WTC11 (cell line): ENCODE data around the gene GLRA3. TPM values are rescaled to one million over a fixed set of nuclear protein-coding genes. Genes with fewer than 3 reads are reported as not detected.

Experiments
- ATAC-seq: fragments of 200-7000 bp; cut with Tn5 transposase; 2 replicates; pipeline ENCODE4 v1.10.0; 2021; ENCODE audit warnings: mild to moderate bottlenecking, moderate library complexity
- CTCF ChIA-PET: fragments of 300-600 bp; sonication (Branson Sonifier 250); formaldehyde crosslinking; loops from one replicate; lab custom pipeline; 2021; ENCODE audit warnings: antibody characterized with exemption; lab: Charles Lee
- POLR2A ChIA-PET: fragments of 350-600 bp; sonication (Branson Sonifier 250); formaldehyde crosslinking; loops from one replicate; lab custom pipeline; 2021; ENCODE audit warnings: antibody characterized with exemption; lab: Charles Lee
- DNase-seq: peaks from one replicate; pipeline ENCODE4 v3.0.0; 2021; ENCODE audit warnings: low spot score
- H3K27ac Mint-ChIP-seq: 2 replicates; pipeline ENCODE4 v1.8.0; 2021; ENCODE audit warnings: mixed read lengths
- H3K27me3 Mint-ChIP-seq: 2 replicates; pipeline ENCODE4 v1.8.0; 2021; ENCODE audit warnings: low read depth, mild to moderate bottlenecking, moderate library complexity, mixed read lengths
- H3K36me3 Mint-ChIP-seq: 2 replicates; pipeline ENCODE4 v1.8.0; 2021; ENCODE audit warnings: mixed read lengths
- H3K4me1 Mint-ChIP-seq: 2 replicates; pipeline ENCODE4 v1.8.0; 2022; ENCODE audit warnings: mixed read lengths
- H3K4me3 Mint-ChIP-seq: 2 replicates; pipeline ENCODE4 v1.8.0; 2021; ENCODE audit warnings: mild to moderate bottlenecking, moderate library complexity, mixed read lengths
- H3K9me3 Mint-ChIP-seq: 2 replicates; pipeline ENCODE4 v1.8.0; 2021; ENCODE audit warnings: mixed read lengths
- CBFB ChIP-seq: sonication (generic); formaldehyde crosslinking; IDR thresholded peaks from 2 replicates; pipeline ENCODE4 v1.8.1; 2022; ENCODE audit warnings: mild to moderate bottlenecking, low read depth, missing genetic modification reagents
- CREM ChIP-seq: sonication (generic); formaldehyde crosslinking; IDR thresholded peaks from 2 replicates; pipeline ENCODE4 v1.8.1; 2022; ENCODE audit warnings: mild to moderate bottlenecking, missing genetic modification reagents, moderate library complexity
- ETV6 ChIP-seq: sonication (generic); formaldehyde crosslinking; IDR thresholded peaks from 2 replicates; pipeline ENCODE4 v1.8.1; 2022; ENCODE audit warnings: mild to moderate bottlenecking, missing genetic modification reagents
- FOXJ3 ChIP-seq: sonication (generic); formaldehyde crosslinking; IDR thresholded peaks from 2 replicates; pipeline ENCODE4 v1.9.0; 2021; ENCODE audit warnings: missing genetic modification reagents, mild to moderate bottlenecking, borderline replicate concordance
- FOXK1 ChIP-seq: sonication (generic); formaldehyde crosslinking; IDR thresholded peaks from 2 replicates; pipeline ENCODE4 v1.8.0; 2022; ENCODE audit warnings: mild to moderate bottlenecking, moderate library complexity, missing genetic modification reagents
- FOXP1 ChIP-seq: sonication (generic); formaldehyde crosslinking; IDR thresholded peaks from 2 replicates; pipeline ENCODE4 v1.8.0; 2022; ENCODE audit warnings: missing genetic modification reagents, mild to moderate bottlenecking, moderate library complexity, borderline replicate concordance
- GRHL2 ChIP-seq: fragments of 250-450 bp; sonication (Bioruptor Pico); IDR thresholded peaks from 2 replicates; pipeline ENCODE4 v1.8.0; 2022; ENCODE audit warnings: mild to moderate bottlenecking, moderate library complexity; ENCODE audit not compliant: insufficient replicate concordance, severe bottlenecking
- IRF2 ChIP-seq: sonication (generic); formaldehyde crosslinking; IDR thresholded peaks from 2 replicates; pipeline ENCODE4 v1.8.0; 2022; ENCODE audit warnings: low read depth, missing genetic modification reagents, borderline replicate concordance
- JUN ChIP-seq: sonication (generic); formaldehyde crosslinking; IDR thresholded peaks from 2 replicates; pipeline ENCODE4 v1.8.0; 2023; ENCODE audit warnings: mild to moderate bottlenecking, missing genetic modification reagents
- MXD4 ChIP-seq: fragments of 250-450 bp; sonication (Bioruptor Pico); IDR thresholded peaks from 2 replicates; pipeline ENCODE4 v1.8.0; 2021; ENCODE audit warnings: mild to moderate bottlenecking, moderate library complexity, borderline replicate concordance
- NR2C2 ChIP-seq: sonication (generic); formaldehyde crosslinking; IDR thresholded peaks from 2 replicates; pipeline ENCODE4 v1.8.0; 2022; ENCODE audit warnings: mild to moderate bottlenecking, missing genetic modification reagents
- RORB ChIP-seq: fragments of 250-450 bp; sonication (Bioruptor Pico); IDR thresholded peaks from 2 replicates; pipeline ENCODE4 v1.9.0; 2021; ENCODE audit warnings: mild to moderate bottlenecking
- TCF7 ChIP-seq: sonication (generic); formaldehyde crosslinking; IDR thresholded peaks from 2 replicates; pipeline ENCODE4 v1.8.0; 2022; ENCODE audit warnings: mild to moderate bottlenecking, low read depth, missing genetic modification reagents, moderate library complexity
- TEAD1 ChIP-seq: sonication (generic); formaldehyde crosslinking; IDR thresholded peaks from 2 replicates; pipeline ENCODE4 v1.8.0; 2022; ENCODE audit warnings: mild to moderate bottlenecking, missing genetic modification reagents
- TP53 ChIP-seq: sonication (generic); formaldehyde crosslinking; IDR thresholded peaks from 2 replicates; pipeline ENCODE4 v1.8.1; 2023; ENCODE audit warnings: mild to moderate bottlenecking, missing genetic modification reagents
- ZNF121 ChIP-seq: sonication (generic); formaldehyde crosslinking; IDR thresholded peaks from 2 replicates; pipeline ENCODE4 v1.8.0; 2023; ENCODE audit warnings: missing genetic modification reagents
- ZNF219 ChIP-seq: sonication (generic); formaldehyde crosslinking; IDR thresholded peaks from 2 replicates; pipeline ENCODE4 v1.8.0; 2023; ENCODE audit warnings: missing genetic modification reagents, mild to moderate bottlenecking, borderline replicate concordance
- ZNF232 ChIP-seq: sonication (generic); formaldehyde crosslinking; IDR thresholded peaks from 2 replicates; pipeline ENCODE4 v1.8.0; 2022; ENCODE audit warnings: mild to moderate bottlenecking, missing genetic modification reagents
- ZNF263 ChIP-seq: sonication (generic); formaldehyde crosslinking; IDR thresholded peaks from 2 replicates; pipeline ENCODE4 v1.8.1; 2022; ENCODE audit warnings: low read depth, mild to moderate bottlenecking, moderate library complexity, missing genetic modification reagents
- ZNF423 ChIP-seq: fragments of 250-450 bp; sonication (Bioruptor Pico); IDR thresholded peaks from 2 replicates; pipeline ENCODE4 v2.1.2; 2022; ENCODE audit warnings: mild to moderate bottlenecking, moderate library complexity
- total RNA-seq: library from RNA; stranded (reverse); gene quantifications from 3 replicates; pipeline ENCODE4 v1.2.3, GENCODE V29; 2021
- TF ChIP-seq, protein P1 (sequence below): sonication (generic); formaldehyde crosslinking; IDR thresholded peaks from 2 replicates; pipeline ENCODE4 v1.8.1; 2023; ENCODE audit warnings: mild to moderate bottlenecking, missing genetic modification reagents, moderate library complexity
- TF ChIP-seq, protein P2 (sequence below): sonication (generic); formaldehyde crosslinking; IDR thresholded peaks from 2 replicates; pipeline ENCODE4 v1.8.0; 2022; ENCODE audit warnings: mild to moderate bottlenecking, missing genetic modification reagents
- TF ChIP-seq, protein P3 (sequence below): sonication (generic); formaldehyde crosslinking; IDR thresholded peaks from 2 replicates; pipeline ENCODE4 v1.8.1; 2022; ENCODE audit warnings: mild to moderate bottlenecking, moderate library complexity, missing genetic modification reagents
- TF ChIP-seq, protein P4 (sequence below): fragments of 250-450 bp; sonication (Bioruptor Pico); IDR thresholded peaks from 2 replicates; pipeline ENCODE4 v1.8.0; 2021; ENCODE audit warnings: mild to moderate bottlenecking
- TF ChIP-seq, protein P5 (sequence below): fragments of 250-450 bp; sonication (Bioruptor Pico); IDR thresholded peaks from 2 replicates; pipeline ENCODE4 v1.9.0; 2021; ENCODE audit warnings: mild to moderate bottlenecking, borderline replicate concordance
- TF ChIP-seq, protein P6 (sequence below): sonication (generic); formaldehyde crosslinking; IDR thresholded peaks from 2 replicates; pipeline ENCODE4 v1.8.0; 2022; ENCODE audit warnings: missing genetic modification reagents

GLRA3 gene
- total RNA-seq, 1 experiment from 2014 or later, result 0.15 TPM

DNA sequence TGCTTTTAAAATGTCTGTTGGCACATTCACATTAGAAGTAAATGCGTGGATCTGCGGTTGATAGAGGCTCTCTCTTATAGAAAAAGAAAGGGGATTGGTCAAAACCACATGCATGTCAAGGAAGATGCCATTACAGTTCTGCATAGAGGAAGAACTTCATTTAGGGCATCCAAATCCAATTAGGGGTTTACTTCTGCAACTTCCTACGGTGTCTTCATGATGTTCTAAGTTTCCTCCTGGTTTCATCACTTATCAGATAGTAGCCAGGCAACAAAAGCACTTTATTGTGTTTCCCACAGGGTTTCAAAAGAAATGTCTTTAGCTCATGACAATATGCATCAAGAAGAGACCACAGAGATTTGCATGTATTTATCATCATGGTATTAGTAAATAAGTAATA is 170.8 kb downstream of the GLRA3 start:
- Mint-ChIP-seq H3K36me3 (peaks cover 2% of the 10 kb centered on the region; the same call in 1 of the 2 replicates), H3K4me3 (no peak overlapping the region), H3K27ac (no peak overlapping the region), H3K27me3 (no peaks in the 10 kb centered on the region), H3K9me3 (peaks cover 17% of the 10 kb centered on the region), H3K4me1 (no peaks in the 10 kb centered on the region)
- ChIA-PET POLR2A (no interaction called here), CTCF (interaction anchor here (0.6 kb wide), 1 partner anchor 135 kb away, joined by 5 read pairs; no protein-coding TSS in a partner anchor)
- no peak for ATAC-seq
- TF ChIP-seq, protein P1, sequence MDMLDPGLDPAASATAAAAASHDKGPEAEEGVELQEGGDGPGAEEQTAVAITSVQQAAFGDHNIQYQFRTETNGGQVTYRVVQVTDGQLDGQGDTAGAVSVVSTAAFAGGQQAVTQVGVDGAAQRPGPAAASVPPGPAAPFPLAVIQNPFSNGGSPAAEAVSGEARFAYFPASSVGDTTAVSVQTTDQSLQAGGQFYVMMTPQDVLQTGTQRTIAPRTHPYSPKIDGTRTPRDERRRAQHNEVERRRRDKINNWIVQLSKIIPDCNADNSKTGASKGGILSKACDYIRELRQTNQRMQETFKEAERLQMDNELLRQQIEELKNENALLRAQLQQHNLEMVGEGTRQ (CRISPR knock-in tag), result no peak
- TF ChIP-seq GRHL2 (CRISPR knock-in tag), result no peak
- no peak for TF ChIP-seq FOXK1 (CRISPR knock-in tag)
- no peak for TF ChIP-seq MXD4
- TF ChIP-seq, protein P2, sequence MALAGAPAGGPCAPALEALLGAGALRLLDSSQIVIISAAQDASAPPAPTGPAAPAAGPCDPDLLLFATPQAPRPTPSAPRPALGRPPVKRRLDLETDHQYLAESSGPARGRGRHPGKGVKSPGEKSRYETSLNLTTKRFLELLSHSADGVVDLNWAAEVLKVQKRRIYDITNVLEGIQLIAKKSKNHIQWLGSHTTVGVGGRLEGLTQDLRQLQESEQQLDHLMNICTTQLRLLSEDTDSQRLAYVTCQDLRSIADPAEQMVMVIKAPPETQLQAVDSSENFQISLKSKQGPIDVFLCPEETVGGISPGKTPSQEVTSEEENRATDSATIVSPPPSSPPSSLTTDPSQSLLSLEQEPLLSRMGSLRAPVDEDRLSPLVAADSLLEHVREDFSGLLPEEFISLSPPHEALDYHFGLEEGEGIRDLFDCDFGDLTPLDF (CRISPR knock-in tag), result no peak
- TF ChIP-seq ZNF232 (CRISPR knock-in tag), result no peak
- TF ChIP-seq, protein P3, sequence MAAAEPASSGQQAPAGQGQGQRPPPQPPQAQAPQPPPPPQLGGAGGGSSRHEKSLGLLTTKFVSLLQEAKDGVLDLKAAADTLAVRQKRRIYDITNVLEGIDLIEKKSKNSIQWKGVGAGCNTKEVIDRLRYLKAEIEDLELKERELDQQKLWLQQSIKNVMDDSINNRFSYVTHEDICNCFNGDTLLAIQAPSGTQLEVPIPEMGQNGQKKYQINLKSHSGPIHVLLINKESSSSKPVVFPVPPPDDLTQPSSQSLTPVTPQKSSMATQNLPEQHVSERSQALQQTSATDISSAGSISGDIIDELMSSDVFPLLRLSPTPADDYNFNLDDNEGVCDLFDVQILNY (CRISPR knock-in tag), result no peak
- TF ChIP-seq FOXJ3, result no peak
- TF ChIP-seq RORB (CRISPR knock-in tag), result no peak
- TF ChIP-seq ZNF423 (CRISPR knock-in tag), result no peak
- TF ChIP-seq ZNF263 (CRISPR knock-in tag), result no peak
- no peak for TF ChIP-seq IRF2
- no peak for TF ChIP-seq TEAD1 (CRISPR knock-in tag)
- no peak for TF ChIP-seq CBFB (CRISPR knock-in tag)
- TF ChIP-seq, protein P4, sequence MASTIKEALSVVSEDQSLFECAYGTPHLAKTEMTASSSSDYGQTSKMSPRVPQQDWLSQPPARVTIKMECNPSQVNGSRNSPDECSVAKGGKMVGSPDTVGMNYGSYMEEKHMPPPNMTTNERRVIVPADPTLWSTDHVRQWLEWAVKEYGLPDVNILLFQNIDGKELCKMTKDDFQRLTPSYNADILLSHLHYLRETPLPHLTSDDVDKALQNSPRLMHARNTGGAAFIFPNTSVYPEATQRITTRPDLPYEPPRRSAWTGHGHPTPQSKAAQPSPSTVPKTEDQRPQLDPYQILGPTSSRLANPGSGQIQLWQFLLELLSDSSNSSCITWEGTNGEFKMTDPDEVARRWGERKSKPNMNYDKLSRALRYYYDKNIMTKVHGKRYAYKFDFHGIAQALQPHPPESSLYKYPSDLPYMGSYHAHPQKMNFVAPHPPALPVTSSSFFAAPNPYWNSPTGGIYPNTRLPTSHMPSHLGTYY (CRISPR knock-in tag), result no peak
- no peak for TF ChIP-seq TP53 (CRISPR knock-in tag)
- no peak for TF ChIP-seq ZNF121
- TF ChIP-seq NR2C2 (CRISPR knock-in tag), result no peak
- no peak for TF ChIP-seq CREM (CRISPR knock-in tag)
- TF ChIP-seq TCF7, result no peak
- DNase-seq, result no peak

DNA sequence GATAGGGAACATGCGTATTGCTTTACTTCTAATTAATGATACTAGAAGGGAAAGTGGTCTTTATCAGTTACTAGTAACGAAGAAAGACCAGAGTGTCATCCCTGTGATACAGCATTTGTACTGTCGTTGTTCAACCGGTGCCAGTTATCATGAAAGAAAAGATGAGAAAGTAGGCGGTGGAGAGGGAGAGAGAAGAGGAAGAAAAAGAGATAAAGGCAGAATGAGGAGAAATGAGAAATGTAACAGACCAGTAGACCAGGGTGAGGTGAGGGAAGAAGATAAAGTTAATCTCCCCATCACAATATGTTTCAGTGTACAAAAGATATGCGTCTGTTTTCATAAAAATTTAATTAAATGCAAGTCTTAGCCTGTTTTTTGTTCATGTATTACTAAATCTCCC is 171.6 kb downstream of the GLRA3 start:
- H3K4me1 Mint-ChIP-seq, result no peaks in the 10 kb centered on the region
- H3K36me3 Mint-ChIP-seq, result peaks cover 2% of the 10 kb centered on the region; the same call in 1 of the 2 replicates
- H3K27me3 Mint-ChIP-seq, result no peaks in the 10 kb centered on the region
- DNase-seq (no peak), ATAC-seq (no peak)
- no peak overlapping the region for H3K27ac Mint-ChIP-seq
- H3K9me3 Mint-ChIP-seq, result peaks cover 17% of the 10 kb centered on the region
- POLR2A ChIA-PET, result no interaction called here
- no peak overlapping the region for H3K4me3 Mint-ChIP-seq
- CTCF ChIA-PET, result interaction anchor here (0.6 kb wide), 1 partner anchor 134 kb away, joined by 5 read pairs; no protein-coding TSS in a partner anchor
- TF ChIP-seq, protein P5, sequence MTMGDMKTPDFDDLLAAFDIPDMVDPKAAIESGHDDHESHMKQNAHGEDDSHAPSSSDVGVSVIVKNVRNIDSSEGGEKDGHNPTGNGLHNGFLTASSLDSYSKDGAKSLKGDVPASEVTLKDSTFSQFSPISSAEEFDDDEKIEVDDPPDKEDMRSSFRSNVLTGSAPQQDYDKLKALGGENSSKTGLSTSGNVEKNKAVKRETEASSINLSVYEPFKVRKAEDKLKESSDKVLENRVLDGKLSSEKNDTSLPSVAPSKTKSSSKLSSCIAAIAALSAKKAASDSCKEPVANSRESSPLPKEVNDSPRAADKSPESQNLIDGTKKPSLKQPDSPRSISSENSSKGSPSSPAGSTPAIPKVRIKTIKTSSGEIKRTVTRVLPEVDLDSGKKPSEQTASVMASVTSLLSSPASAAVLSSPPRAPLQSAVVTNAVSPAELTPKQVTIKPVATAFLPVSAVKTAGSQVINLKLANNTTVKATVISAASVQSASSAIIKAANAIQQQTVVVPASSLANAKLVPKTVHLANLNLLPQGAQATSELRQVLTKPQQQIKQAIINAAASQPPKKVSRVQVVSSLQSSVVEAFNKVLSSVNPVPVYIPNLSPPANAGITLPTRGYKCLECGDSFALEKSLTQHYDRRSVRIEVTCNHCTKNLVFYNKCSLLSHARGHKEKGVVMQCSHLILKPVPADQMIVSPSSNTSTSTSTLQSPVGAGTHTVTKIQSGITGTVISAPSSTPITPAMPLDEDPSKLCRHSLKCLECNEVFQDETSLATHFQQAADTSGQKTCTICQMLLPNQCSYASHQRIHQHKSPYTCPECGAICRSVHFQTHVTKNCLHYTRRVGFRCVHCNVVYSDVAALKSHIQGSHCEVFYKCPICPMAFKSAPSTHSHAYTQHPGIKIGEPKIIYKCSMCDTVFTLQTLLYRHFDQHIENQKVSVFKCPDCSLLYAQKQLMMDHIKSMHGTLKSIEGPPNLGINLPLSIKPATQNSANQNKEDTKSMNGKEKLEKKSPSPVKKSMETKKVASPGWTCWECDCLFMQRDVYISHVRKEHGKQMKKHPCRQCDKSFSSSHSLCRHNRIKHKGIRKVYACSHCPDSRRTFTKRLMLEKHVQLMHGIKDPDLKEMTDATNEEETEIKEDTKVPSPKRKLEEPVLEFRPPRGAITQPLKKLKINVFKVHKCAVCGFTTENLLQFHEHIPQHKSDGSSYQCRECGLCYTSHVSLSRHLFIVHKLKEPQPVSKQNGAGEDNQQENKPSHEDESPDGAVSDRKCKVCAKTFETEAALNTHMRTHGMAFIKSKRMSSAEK (CRISPR knock-in tag), result no peak
- no peak for TF ChIP-seq ZNF219 (CRISPR knock-in tag)
- TF ChIP-seq JUN (CRISPR knock-in tag), result no peak
- no peak for TF ChIP-seq FOXP1
- no peak for TF ChIP-seq CBFB (CRISPR knock-in tag)
- TF ChIP-seq ZNF263 (CRISPR knock-in tag), result no peak
- TF ChIP-seq, protein P6, sequence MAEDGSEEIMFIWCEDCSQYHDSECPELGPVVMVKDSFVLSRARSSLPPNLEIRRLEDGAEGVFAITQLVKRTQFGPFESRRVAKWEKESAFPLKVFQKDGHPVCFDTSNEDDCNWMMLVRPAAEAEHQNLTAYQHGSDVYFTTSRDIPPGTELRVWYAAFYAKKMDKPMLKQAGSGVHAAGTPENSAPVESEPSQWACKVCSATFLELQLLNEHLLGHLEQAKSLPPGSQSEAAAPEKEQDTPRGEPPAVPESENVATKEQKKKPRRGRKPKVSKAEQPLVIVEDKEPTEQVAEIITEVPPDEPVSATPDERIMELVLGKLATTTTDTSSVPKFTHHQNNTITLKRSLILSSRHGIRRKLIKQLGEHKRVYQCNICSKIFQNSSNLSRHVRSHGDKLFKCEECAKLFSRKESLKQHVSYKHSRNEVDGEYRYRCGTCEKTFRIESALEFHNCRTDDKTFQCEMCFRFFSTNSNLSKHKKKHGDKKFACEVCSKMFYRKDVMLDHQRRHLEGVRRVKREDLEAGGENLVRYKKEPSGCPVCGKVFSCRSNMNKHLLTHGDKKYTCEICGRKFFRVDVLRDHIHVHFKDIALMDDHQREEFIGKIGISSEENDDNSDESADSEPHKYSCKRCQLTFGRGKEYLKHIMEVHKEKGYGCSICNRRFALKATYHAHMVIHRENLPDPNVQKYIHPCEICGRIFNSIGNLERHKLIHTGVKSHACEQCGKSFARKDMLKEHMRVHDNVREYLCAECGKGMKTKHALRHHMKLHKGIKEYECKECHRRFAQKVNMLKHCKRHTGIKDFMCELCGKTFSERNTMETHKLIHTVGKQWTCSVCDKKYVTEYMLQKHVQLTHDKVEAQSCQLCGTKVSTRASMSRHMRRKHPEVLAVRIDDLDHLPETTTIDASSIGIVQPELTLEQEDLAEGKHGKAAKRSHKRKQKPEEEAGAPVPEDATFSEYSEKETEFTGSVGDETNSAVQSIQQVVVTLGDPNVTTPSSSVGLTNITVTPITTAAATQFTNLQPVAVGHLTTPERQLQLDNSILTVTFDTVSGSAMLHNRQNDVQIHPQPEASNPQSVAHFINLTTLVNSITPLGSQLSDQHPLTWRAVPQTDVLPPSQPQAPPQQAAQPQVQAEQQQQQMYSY, result no peak
- no peak for TF ChIP-seq ETV6 (CRISPR knock-in tag)
